GM18870 (cell line): ENCODE measurements around the gene ERMARD.

Source experiments
- ATAC-seq: cut with Tn5 transposase; IDR thresholded peaks from one replicate; pipeline ENCODE4 v1.9.1; 2021; ENCODE audit warnings: moderate library complexity; ENCODE audit not compliant: unreplicated experiment

The ERMARD gene

DNA sequence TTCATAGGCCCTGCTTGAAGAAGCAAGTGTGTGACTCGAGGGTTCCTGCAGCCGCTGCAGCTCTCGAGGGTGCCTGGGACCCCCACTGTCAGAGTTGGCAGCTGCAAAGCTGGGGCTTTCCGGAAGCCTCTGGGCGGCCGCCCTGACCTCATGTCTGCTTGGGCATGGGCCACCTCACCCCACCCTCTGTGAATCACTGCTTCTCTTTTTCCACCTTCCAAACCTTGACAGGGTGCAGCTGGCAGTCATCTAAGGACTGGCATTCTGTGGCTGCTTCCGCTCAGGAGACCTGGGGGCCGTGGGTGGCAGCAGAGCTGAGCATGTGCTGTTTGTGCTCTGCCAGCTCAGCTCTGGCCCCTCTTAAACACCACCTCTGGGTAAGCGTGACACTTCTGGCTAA, 32.0 kb downstream of the ERMARD start:
- ATAC-seq, result no peak

DNA sequence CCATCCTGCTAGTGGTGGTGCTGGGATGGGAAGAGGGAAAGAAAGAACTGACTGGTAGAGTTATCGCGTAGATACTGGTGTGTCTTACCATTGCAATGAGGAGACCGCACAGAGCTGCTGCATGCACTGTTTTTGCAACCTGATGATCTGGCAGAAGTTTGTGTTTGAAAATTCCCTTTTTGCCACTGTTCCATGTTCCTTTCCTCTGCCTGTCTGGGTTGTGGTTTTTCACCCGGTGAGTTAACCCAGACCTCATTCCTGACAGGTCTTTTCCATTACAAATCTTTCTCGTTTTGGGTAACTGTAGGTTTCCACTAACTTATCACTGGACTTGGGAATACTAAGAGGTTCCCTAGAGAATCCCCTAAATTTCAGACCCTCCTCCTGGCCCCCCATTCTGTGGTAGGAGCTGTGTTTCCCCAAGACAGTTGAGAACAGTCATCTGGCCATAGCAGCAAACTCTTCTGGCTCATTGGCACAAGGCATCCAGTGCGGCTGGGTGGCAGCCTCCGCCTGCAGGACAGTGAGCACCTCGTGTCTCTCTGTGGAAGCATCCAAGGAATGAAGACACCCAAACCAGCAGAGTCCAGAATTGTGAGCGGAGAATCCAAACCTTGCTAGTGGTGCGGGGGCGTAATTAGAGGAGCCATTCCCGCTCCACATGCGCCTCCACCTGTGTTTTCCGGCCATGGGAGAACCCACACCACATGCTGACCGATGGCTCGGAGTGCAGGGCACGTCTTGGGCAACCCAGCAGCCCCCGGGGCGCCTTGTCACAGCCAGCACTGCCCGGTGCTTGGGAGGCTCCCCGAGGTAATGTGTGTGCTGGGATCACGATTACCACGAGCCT, 32.8 kb downstream of the ERMARD start:
- ATAC-seq, result no peak

DNA sequence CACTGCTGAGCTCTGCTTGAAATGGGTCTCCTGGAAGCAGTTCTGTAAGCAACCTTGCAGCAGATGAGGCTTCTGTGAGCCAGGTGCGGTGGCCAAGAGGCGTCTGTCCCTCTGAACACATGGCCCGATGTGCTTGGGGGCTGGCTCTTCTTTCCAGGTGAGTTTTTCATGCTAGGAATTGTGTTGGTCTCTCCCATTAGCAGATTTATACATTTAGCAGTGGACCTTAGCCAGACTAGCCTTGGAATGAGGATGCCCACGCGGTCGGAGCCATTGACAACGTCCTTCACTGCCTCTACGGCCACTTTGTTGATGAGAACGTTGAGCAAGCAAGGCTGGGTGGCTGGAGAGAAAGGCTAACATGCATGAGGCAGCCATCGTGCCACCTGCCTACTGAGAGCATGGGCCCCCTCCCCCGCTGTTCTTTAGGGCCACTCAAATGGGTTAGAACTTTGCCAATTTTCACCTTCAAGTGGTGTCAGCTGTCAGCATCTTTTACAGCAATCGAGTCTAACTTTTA, 33.5 kb downstream of the ERMARD start:
- ATAC-seq, result no peak

DNA sequence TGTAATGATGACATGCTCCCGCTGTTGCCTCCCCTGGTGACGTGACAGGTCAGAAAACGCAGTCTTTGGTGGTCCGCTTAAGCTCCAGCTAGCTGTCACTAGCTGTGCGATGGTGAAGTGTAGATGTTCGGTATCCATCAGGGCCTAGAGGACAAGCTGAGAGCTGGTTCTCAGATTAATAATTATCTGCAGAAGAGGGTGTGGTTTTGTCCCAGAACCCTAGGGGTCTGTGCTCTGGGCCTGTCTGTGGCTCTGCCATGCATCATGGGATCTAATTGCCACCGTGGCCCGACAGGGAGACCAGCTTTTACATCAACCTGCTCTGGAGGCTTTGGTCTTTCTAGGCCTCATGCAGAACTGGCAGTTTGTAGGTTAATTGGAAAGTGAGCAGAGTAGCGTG, 34.1 kb downstream of the ERMARD start:
- ATAC-seq, result no peak

DNA sequence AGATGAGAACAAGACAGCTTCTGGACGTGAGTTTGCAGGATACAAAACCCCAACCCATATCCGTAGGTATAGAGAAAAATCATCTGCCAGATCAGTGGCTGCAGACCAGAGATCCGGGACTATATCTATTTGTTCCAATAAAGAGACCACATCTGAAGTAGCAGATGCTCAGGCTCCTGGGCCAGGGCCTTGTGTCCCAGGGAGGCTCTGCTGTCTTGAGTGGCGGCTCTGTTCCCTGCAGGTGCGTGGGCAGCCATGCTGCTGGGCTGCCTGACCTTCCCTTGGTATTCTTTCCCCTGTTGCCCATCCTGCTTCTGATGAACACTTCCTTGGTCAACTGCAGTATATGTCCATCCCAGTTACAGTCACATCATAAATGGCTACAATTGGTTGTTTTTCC, 34.9 kb downstream of the ERMARD start:
- ATAC-seq, result no peak

DNA sequence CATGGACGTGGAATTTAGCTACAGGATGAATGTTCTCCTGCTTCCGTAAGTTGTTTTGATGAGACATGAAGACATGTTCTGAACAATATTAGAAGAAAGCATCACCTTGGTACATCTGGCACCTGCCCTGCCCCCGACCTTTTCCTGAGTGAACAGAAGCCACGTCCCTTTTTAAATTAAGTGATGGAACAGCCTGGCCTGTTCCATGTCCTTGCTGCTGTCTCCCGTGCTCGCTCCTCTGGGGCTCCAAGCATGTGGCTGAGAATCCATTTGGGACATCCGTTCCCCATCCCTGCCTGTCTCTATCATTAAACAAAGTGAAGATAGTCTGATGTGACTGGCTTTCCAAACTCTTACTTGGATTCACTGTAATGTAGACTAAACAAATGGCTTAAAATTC, 36.4 kb downstream of the ERMARD start:
- ATAC-seq, result no peak

DNA sequence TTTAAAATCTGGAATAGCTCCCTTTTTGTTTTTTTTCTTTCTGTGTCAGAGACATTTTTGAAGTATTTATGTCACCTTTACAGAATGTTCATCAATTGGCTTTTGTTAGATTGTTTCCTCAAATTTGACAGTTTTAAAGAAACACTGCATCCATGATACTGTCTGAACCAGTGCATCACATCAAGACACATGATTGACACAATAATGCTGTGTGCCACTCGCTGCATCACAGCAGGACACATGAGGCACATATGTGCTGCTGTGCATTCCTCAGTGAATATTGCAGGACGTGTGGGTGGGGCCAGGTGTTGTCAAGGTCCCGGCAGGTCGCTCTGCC, 37.4 kb downstream of the ERMARD start:
- ATAC-seq, result no peak

DNA sequence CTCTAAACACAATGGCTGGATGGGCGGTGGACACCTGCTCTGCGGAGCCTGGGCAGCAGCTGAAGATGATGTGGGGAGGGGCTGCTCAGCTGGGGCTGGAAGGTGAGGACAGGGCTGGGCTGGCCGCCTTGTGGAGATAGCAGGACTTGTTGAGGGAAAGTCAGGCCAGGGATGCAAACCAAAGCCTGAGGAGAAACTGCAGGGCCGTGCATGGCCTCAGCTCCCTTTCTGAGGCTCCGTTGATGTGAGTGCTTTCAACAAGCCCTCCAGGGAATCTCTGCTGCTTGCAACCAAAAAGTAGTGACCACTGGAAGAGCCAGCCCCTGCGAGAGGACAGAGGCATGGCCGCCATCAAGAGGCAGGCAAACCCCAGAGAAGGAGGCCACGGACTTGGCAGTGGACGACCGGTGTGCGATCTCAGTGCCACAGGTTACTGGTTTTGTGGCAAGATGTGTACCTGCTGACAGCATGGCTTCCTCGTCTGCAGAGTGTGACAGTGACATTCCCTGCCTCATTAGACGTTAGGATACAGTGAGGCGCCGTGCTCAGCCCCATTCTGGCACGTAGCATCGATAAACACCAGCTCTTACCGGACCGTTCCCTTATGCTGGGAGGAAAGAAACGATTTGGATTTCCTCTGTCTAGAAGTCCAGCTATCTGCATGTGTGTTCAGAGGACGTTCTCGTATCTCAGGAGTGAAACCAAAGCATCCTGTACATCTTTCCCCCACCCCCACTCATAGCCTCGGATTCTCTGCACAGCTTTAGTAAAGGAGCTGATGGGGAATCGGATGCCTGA, 37.9 kb downstream of the ERMARD start:
- ATAC-seq, result no peak

DNA sequence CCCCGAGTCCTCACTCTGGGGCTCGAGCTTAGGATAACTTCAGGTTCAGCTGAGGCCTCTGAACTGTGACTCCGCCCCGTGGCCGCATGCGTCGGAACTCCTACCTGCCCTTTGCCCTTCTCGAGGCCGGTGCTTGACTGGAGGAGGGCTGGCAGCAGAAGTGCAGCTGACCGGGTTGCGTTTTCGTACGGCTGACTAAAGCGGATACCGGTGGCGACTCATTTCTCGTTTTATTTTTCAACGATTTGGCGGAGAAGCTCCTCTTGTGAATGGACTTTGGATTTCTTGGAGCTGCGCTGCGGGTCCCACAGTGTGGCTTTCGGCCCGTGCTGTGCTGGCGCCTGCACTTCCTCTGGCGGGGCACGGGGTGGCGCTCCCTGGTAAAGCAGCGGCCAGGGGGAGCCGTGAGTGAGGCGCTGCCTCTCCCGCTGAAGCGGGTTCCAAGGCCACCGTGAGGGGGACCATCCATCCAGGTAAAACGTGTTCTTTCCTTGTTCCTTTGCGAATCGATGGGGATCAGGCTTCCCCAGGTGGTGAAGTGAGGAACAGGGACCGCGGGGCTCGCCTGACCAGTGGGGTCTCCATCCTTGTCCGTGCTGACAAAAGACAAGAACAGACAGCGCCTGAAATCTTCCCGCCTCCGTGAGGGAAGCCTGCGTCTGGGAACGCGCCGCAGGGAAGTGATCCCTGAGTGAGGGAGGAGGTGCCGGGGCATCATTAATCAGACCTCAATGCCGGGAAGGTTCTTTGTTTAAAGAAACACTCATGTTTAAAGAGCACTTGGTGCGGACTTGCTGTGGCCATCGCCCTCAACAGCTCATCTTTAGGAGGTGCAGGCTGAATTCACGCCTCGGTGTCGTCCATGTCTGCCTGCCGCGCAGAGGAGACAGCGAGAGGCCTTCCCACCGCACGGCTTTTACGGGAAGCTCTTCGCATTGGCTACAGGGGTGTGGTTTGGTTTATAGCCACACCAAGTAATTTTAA, 38.8 kb downstream of the ERMARD start:
- peak; percentile 78 for ATAC-seq

DNA sequence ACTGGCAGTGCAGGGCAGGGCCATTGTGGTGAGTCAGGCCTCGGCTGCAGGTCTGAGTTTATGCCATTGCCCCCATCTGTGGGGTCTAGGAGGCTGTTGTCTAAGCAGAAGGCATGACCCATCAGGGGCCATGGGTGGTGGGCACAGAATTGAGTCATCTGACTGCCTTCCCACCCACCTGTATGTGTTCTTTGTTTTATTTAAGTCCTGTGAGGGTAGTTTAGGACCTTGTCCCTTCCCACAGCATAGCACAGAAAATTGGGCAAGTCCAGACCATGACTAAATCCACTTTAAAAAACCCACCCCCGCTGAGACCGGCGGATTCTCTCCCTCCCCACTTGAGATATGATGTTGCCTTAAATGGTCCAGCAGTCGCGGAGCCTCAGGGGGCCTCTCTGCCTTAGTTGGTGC, 40.3 kb downstream of the ERMARD start:
- ATAC-seq, result no peak

DNA sequence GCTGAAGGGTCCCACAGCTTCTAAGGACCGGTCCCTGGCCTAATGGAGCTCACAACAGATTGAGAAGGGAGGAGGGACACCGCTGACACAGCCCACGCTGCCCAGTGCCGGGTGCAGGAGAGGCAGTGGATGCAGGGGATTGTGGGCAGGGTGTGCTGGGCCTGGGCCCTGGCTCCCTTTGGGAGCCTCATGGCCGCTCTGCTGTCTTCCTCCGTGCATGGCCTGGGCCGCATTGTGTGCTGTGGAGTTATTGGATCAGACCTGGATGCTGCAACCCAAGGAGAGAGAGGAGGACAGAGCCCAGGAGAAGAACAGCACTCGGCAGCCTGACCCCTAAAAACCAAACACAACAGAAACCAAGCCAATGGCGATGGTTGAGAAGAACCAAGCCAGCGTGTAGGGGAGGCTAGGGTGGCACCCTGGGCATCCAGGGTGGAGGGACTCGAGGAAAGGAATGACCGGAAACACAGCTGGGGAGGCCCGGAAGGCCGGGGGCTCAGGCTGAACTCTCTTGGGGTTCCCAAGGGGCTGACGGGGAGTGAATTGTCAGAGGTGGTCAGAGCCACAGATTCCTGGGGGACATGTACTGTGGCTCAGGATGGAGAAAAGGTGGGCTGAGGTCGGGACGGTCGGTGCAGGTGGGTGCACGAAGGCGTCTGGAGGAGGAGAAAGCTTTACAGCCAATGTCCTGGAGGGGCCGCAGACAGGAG, 41.0 kb downstream of the ERMARD start:
- ATAC-seq, result no peak

DNA sequence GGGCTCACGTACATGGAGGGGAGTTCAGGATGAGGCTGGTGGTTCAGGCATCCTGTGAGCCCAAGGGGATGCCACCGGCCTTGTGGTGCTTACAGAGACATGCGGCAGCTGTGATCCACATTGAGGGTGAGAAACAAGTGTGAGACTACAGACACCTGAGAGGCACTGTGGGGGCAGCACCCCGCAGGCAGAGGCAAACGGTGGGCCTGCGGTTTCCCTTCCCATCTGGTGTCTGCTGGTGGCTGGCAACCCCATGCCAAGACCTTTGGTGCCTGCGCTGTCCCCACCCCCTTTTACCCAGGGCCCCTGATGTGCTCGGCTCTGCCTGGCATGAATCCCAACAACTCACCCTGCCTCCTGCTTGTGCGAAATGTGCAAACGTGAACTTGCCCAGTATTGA, 42.0 kb downstream of the ERMARD start:
- no peak for ATAC-seq

DNA sequence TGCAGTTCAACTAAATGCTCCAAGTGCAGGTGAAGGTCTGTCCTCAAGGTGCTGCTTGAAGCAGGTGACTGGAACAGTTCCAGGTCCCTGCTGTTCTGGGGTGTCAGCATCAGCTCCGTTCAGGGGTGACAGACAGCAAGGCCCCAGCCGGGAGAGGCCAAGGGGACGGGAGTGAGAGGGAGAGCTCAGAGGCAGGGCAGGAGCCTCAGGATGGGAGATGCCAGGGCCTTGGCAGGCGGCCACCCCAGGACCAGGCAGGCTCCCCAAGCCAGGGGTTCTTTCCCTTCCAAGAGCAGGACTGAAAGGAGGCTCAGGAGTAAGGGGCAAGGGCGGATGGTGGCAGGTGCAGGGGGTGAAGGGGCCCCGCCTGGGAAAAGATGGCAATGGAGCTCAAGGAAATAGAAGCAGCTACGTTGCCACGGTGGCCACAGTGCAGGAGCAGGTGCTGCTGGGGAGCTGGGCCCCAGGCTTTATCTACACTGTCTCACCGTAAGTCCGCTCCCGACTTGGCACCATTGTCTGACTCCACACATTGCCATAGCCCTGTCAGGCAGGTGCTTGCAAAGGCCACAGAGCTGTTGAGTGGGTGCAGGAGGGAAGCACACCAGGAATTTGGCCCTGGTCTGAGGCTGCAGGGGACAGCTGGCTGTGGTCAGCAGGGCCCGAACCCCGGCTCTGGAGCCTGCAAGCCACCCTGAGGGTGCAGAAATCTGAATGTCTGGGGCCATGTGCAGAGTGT, 43.1 kb downstream of the ERMARD start:
- no peak for ATAC-seq

DNA sequence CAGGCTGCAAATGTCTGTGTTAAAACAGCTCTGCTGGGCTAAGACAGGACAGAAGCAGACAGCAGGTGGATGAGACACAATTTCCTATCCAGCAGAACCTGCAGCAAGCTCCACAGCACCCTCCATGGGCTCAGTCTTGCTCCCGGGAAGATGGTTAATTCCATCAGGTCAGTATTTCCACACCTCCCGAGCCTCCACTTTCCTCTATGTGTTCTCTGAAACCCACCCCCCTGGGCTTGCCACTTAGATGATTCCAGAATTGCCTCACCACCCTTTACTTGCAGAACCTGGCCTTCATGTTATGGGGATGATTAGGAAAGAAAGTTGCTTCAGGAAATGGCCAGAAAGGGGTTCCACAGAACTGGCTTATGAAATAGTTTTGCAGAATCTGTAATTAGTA, 43.8 kb downstream of the ERMARD start:
- no peak for ATAC-seq

DNA sequence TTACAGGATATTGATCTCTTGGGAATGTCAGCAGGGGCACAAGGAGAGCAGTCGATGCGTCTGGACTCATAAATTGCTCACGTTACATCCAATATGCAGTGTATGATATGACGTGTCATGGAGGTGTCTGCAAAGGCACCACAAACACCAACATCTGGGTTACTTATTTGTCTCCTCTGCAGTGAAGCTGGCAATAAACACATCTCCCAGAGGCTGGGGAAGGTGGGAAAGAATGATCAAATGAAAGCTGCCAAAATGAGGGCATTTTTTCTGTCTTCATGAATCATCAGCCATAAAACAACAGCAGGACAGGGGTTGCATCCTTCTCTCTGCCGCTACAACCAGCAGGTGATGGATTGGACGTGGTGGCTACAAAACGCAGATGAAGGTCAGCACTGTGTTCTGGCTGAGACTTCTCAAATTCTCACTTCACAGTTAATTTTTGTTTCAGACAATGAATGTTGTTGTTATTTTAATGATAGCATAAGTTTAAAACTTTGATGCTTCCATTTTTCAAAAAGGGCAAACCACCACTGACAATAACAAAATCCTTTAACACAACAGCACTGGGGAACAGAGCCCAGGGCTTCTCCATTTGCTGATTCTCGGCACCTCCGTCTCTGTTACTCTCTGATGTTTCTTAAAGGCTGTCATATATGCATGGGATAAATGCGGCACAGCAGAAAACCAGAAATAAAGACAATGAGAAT, 47.5 kb downstream of the ERMARD start:
- no peak for ATAC-seq

DNA sequence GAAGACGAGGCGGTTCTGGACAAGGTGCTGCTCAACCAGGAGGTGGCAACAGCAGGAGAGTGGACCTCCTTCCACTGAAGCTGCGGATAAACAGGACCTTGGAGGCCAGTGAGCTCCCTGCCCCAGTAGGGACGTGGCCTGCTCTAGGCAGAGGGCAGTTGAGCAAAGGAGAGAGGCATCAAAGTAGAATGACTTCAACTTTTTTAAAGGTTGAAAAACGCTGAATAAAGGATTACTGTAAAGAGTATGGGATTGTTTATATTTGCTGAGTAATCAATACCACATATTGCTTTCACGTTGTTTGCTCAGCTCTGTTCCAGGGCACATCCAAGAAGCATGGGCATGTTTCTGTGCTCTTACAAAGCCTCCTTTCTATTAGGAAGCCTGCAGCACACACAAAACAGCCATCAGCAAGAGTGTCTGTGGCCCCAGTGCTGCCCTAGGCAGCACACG, 48.1 kb downstream of the ERMARD start:
- no peak for ATAC-seq

DNA sequence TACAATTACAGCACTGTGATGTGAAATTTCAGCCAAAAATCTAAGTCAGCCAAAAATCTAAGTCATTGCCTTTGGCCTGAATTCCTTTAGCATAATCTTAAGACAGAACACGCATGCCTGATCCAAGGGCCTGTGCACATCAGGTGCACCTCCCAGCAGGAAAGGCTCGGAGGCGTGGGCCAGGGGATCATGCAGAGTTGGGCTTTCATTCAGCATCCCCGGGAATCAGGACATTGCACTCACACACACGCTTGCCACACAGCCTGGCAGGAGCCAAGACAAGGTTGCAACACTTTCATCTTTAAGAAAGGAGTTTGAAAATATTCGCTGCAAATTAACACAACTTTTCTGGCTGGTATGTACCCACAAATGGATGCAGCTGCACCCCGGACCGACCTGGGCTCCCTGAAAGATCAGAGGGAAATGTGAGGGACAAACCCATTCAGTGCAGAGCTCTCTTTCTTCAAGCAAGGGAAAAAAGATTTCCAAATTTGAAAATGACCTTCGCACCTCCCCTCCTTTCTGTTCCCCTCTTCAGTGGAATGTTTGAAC, 48.8 kb downstream of the ERMARD start:
- no peak for ATAC-seq

DNA sequence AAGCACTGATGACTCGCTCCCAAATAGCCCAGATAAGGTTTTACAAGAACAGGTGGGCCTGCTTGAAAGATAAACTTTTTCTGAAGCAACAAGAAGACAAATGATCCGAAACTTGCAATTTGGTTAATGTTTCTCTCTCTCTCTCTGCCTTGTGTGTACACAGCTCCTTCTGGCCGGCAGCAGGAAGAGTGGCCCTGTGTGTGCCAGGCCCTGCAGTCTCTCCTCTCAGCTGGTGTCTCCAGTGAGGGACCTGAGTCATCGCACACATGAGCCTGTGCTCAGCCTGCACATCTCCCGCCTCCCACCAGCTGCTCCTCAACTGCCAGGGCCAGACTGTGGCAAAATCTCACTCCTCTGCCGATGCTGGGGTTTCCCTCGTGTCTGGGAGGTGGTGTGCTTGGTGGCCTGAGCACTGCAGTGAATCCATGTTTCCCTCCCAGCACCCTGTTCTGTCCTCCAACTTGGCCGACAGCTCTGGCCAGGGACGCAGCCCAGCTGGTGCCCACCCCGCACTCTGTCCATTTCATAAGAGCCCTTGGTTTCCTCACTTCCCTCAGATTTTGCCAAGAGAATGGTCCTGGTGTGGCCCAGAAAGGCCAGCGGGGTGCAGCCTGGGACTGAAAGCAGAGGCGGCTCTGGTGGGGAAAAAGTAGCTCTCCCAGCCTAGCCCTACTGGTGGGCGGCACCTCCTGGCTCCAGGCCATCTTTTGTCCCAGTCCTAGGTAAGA, 49.4 kb downstream of the ERMARD start:
- ATAC-seq, result no peak
